AG10803 (cell line): ENCODE data around the gene TMED10.
"Not testable (repeated sequence)": the region's sequence is repeated elsewhere in the genome, so short reads cannot be mapped to it uniquely, and the experiment has no call there.

ENCODE experiments used
- DNase-seq: peaks from one replicate; pipeline ENCODE4 v3.0.0; 2010; ENCODE audit warnings: low read depth
- H3K4me3 ChIP-seq: 2 replicates; pipeline ENCODE4 v1.5.1; 2011; ENCODE audit warnings: mild to moderate bottlenecking, low read length, control low read depth
- TF ChIP-seq, protein P1 (sequence below): conservative IDR thresholded peaks from 2 replicates; pipeline ENCODE4 v1.5.1; 2011; ENCODE audit warnings: mild to moderate bottlenecking, low read length, control low read depth, inconsistent platforms

TMED10 gene

DNA sequence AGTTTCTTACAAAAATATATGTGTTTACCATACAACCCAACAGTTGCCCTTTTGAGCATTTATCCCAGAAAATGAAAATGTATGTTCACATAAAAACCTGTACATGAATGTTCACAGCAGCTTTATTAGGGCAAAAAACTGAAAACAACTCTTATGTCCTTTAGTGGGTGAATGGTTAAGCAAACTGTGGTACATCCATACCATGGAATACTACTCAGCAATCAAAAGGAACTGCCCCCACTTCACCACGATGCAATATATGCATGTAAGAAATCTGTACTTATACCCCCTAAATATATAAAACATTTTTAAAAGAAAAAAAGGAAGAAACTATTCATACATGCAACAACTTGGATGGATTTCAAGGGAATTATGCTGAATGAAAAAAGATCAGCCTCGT, 42.8 kb downstream of the TMED10 start:
- H3K4me3 ChIP-seq, result no peak overlapping the region
- DNase-seq, result no peak
- TF ChIP-seq, protein P1, sequence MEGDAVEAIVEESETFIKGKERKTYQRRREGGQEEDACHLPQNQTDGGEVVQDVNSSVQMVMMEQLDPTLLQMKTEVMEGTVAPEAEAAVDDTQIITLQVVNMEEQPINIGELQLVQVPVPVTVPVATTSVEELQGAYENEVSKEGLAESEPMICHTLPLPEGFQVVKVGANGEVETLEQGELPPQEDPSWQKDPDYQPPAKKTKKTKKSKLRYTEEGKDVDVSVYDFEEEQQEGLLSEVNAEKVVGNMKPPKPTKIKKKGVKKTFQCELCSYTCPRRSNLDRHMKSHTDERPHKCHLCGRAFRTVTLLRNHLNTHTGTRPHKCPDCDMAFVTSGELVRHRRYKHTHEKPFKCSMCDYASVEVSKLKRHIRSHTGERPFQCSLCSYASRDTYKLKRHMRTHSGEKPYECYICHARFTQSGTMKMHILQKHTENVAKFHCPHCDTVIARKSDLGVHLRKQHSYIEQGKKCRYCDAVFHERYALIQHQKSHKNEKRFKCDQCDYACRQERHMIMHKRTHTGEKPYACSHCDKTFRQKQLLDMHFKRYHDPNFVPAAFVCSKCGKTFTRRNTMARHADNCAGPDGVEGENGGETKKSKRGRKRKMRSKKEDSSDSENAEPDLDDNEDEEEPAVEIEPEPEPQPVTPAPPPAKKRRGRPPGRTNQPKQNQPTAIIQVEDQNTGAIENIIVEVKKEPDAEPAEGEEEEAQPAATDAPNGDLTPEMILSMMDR, result no peak

- TF ChIP-seq, protein P1, result peak; percentile 82
- DNase-seq, result peak; percentile 71
- no peak overlapping the region for H3K4me3 ChIP-seq
Measured at GRCh38 chr14:75132382-75133086, 43.9 kb downstream of the TMED10 start.

- DNase-seq, result no peak
- TF ChIP-seq, protein P1, result no peak
Measured at GRCh38 chr14:75128596-75128990, 47.8 kb downstream of the TMED10 start.

DNA sequence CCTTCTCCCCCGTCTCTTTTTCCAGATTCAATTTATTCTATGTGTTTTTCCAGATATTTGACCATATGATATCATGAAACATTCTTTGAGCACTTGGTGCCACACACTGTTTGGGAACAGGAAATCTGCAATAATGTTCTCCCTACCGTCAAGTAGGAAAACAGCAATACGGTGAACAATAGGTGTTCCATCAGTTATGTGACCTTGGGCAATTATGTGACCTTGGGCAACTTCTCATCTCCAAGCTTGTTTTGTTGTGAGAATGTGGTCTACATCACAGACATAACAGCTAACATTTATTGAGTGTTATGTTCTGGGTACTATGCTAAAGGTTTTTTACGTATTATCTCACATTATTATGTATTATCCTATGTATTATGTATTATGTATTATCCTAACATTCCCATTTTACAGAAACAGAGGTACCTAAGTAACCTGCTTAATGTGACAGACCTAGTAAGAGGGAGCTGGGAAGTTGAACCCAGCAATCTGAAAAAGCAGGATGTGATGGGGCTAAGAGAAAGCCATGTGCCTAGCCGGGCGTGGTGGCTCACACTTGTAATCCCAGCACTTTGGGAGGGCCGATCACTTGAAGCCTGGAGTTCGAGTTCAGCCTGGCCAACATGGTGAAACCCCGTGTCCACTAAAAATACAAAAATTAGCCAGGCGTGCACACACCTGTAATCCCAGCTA, 48.4 kb downstream of the TMED10 start:
- TF ChIP-seq, protein P1, result no peak
- DNase-seq, result no peak
- H3K4me3 ChIP-seq, result peak overlapping the region; percentile 80

More at GRCh38 chr14:75128596-75128990, 47.8 kb downstream of the TMED10 start:
- H3K4me3 ChIP-seq, result no peak overlapping the region

DNA sequence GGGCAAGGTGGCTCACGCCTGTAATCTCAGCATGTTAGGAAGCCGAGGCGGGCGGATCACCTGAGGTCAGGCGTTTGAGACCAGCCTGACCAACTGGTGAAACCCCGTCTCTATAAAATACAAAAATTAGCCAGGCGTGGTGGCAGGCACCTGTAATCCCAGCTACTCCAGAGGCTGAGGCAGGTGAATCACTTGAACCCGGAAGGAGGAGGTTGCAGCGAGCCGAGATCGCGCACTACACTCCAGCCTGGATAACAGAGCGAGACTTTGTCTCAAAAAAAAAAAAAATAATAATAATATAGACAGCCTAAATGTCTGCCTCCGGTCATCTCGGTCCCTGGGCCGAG, 49.0 kb downstream of the TMED10 start:
- peak overlapping the region; percentile 80 for H3K4me3 ChIP-seq
- DNase-seq, result not testable (repeated sequence)

GRCh38 chr14:75126679-75127473, 49.5 kb downstream of the TMED10 start, which contains the start of gene NEK9:
TSS of gene NEK9 (minus strand) at chr14:75127048. CDS start at chr14:75126921, 127 bp downstream.
- H3K4me3 ChIP-seq, result peak within 1 kb of the TSS; percentile 80
- DNase-seq, result peak; percentile 83
- TF ChIP-seq, protein P1, result no peak

DNA sequence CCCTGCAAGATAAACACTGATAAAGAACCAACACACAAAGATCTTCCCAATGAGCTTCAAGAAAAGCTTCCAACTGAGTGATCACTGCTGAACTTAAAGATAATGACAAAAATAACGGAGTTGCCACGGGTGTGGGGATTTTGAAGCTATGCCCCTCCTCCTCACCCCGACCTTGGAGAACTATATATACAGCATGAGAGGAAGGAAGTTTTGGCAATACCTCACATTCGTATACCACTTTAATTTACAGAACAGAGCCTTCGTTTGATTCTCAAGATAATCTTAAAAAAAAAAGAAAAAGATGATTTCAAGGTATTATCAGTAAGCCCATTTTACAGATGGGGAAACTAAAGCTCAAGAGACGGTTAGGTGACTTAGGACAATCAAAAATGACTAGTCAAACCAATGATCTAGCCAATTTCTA, 50.3 kb downstream of the TMED10 start:
- DNase-seq, result no peak
- H3K4me3 ChIP-seq, result peak overlapping the region; percentile 80
- TF ChIP-seq, protein P1, result no peak
